Spleen (tissue), 11 donors: ENCODE results near the gene RPS6KA2. TPM values are rescaled to one million over a fixed set of nuclear protein-coding genes. Genes with fewer than 3 reads are reported as not detected.

Source experiments
- DNase-seq: peaks from one replicate; pipeline ENCODE4 v3.0.0-alpha.2; 2020
- H3K27ac ChIP-seq, 8 donors: fragments of 200-600 bp; sonication (generic) in 7 of 8; 1 replicate in 4 of 8; 2 replicates in 4 of 8; pipeline versions ENCODE4 v1.5.0 to v1.8.0; 2016 to 2021; ENCODE audit warnings: inconsistent platforms in 4 of 8, mild to moderate bottlenecking in 4 of 8, moderate library complexity in 1 of 8
- H3K27me3 ChIP-seq, 7 donors: fragments of 200-600 bp; sonication (generic) in 6 of 7; replicated peaks in 1 of 7; 1 replicate in 4 of 7; 2 replicates in 3 of 7; pipeline versions ENCODE4 v1.5.0 to v1.8.0; 2016 to 2021; ENCODE audit warnings: inconsistent platforms in 3 of 7, mild to moderate bottlenecking in 1 of 7
- H3K36me3 ChIP-seq, 6 donors: fragments of 200-600 bp; sonication (generic) in 5 of 6; 1 replicate in 4 of 6; 2 replicates in 2 of 6; pipeline versions ENCODE4 v1.5.0 to v1.8.0; 2016 to 2021; ENCODE audit warnings: inconsistent platforms in 2 of 6
- H3K4me1 ChIP-seq, 6 donors: fragments of 200-600 bp; sonication (generic) in 5 of 6; 1 replicate in 3 of 6; 2 replicates in 3 of 6; pipeline versions ENCODE4 v1.5.0 to v1.8.0; 2016 to 2021; ENCODE audit warnings: inconsistent platforms in 3 of 6
- H3K4me3 ChIP-seq, 8 donors: fragments of 200-600 bp; sonication (generic) in 7 of 8; 1 replicate in 4 of 8; 2 replicates in 4 of 8; pipeline versions ENCODE4 v1.5.0 to v1.8.0; 2016 to 2021; ENCODE audit warnings: inconsistent platforms in 4 of 8, mild to moderate bottlenecking in 4 of 8, moderate library complexity in 2 of 8
- H3K9me3 ChIP-seq, 8 donors: fragments of 200-600 bp; sonication (generic) in 7 of 8; 1 replicate in 4 of 8; 2 replicates in 4 of 8; pipeline versions ENCODE4 v1.5.0 to v1.8.0; 2016 to 2021; ENCODE audit warnings: inconsistent platforms in 4 of 8
- CTCF ChIP-seq, 11 experiments: fragments of 200-600 bp in 7 of 11; fragments of 450-650 bp in 4 of 11; sonication (generic) in 4 of 11; IDR thresholded peaks in 8 of 11; conservative IDR thresholded peaks in 3 of 11; 1 replicate in 7 of 11; 2 replicates in 4 of 11; pipeline versions ENCODE4 v1.4.0 to v1.8.0; 2016 to 2021; ENCODE audit warnings: antibody characterized with exemption in 11 of 11, inconsistent platforms in 4 of 11, mild to moderate bottlenecking in 1 of 11
- POLR2A ChIP-seq, 3 donors: fragments of 450-650 bp; IDR thresholded peaks; one replicate each; pipeline ENCODE4 v1.5.1; 2017; ENCODE audit warnings: antibody characterized with exemption in 3 of 3, mild to moderate bottlenecking in 1 of 3
- POLR2AphosphoS5 ChIP-seq, 3 donors: sonication (generic); formaldehyde crosslinking; IDR thresholded peaks; one replicate each; pipeline ENCODE4 v1.5.1; 2017; ENCODE audit warnings: antibody characterized with exemption in 3 of 3
- WGBS, 5 donors: extraction: QIAGEN DNeasy Blood & Tissue Kit in 3 of 5; methylation state at CpG; one replicate each; pipeline versions ENCODE4 v1.1.5 to v1.1.7; 2013 to 2018; 5-methylcytosine and 5-hydroxymethylcytosine counted together
- intact Hi-C: fragments of 100-400 bp; cut with DNase I; formaldehyde crosslinking; loops from one replicate; pipeline ENCODE4 v1.15.0; 2023; ENCODE audit warnings: low total_unique reads
- polyA plus RNA-seq, 3 donors: library from polyadenylated mRNA; stranded (reverse); fragments of 200-250 nt; gene quantifications; one replicate each; pipeline ENCODE4 v1.2.1, GENCODE V29; 2013
- total RNA-seq, 7 donors: library from RNA; depleted of rRNA in 3 of 7; stranded (reverse); fragments of >200 nt in 3 of 7; fragmentation: NEBNext Ultra II Directional in 4 of 7; extraction: Animal tissue kit (Norgen Biotek cat#: 25700) in 4 of 7; gene quantifications; one replicate each; pipeline versions ENCODE4 v1.1.0 to v1.2.1, GENCODE V29; 2016 to 2021
- donor health status: healthy with polysubstance abuse.
- donor health status: DM: no; HTN: no; CAD: no; lungs with moderate emphysema.
- donor health status: DM: no; HTN: no; CAD: no.
- donor health status: Bipolar disorder and iron deficiency.
- donor health status: healthy.
- donor health status: DM: no; HTN: no; CAD: no.
- donor health status: DM: yes; HTN: yes; CAD: no.

RPS6KA2 gene
- total and polyA plus RNA-seq, 10 donors: 7.6 to 123 (median 58.1) TPM

DNA sequence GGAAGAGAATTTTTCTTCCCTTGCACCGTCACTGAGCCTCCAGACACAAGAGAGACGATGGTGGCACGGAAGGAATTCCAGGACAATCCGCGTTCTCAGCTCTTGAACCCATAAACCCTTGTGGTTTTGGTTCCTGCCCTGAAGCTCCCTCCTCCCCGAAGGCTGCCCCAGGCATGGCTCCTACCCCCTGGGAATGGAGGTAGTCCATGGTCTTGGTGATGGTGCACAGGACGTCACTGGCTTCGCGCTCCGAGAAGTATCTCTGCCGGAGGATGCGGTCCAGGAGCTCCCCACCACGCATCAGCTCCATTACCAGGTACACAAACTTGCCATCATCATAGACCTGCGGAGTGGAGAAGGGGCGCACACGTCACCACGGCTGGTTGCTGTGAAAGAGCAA lies 196.8 kb downstream of the RPS6KA2 start:
- TF ChIP-seq POLR2A (IDR thresholded peaks at IDR 0.05) (no peak), POLR2AphosphoS5 (IDR thresholded peaks at IDR 0.05) (no peak), CTCF (IDR thresholded peaks at IDR 0.05 in 8 of 11, conservative IDR thresholded peaks at IDR 0.05 in 3 of 11) (no peak)
- DNase-seq: no peak
- no peak overlapping the region for H3K27ac ChIP-seq
- H3K9me3 ChIP-seq: peaks cover 0 to 9% (median 0%) of the 10 kb centered on the region in 8 donors
- H3K4me3 ChIP-seq: no peak overlapping the region
- WGBS, 5 donors: 94 to 97% (median 95%) methylated on average over 17 of the region's 17 CpGs
- intact Hi-C loops: no loop called here
- H3K36me3 ChIP-seq: peaks cover 4 to 47% (median 21%) of the 10 kb centered on the region in 6 donors
- no peaks in the 10 kb centered on the region for H3K27me3 ChIP-seq
- peaks cover 0 to 1% (median under 1%) of the 10 kb centered on the region in 6 donors for H3K4me1 ChIP-seq

DNA sequence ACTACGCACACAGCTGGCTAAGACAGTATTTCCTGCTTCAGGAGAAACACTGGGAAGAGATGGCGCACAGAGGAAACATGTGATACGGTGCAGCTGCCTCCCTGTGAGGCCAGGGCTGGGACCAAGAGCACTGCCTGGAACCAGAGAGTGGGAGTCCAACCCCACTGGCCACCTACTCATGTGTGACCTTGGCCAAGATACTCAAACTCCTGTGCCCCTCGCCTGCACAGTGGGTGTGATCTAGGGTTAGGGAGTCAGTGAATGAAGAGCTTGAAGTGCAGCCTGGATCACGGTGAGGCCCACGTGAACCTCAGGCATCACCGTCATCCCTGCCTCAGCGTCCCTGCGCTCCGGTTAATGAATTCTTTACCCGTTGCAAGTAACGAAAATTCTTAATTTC lies 202.6 kb downstream of the RPS6KA2 start:
- peaks cover 0 to 65% (median 22%) of the 10 kb centered on the region in 6 donors for H3K36me3 ChIP-seq
- WGBS, 5 donors: 87 to 94% (median 92%) methylated on average over 12 of the region's 12 CpGs
- no peak for DNase-seq
- H3K4me1 ChIP-seq: peaks cover 0 to 16% (median 9%) of the 10 kb centered on the region in 6 donors
- intact Hi-C loops: no loop called here
- no peaks in the 10 kb centered on the region for H3K27me3 ChIP-seq
- no peak overlapping the region for H3K27ac ChIP-seq
- no peak overlapping the region for H3K4me3 ChIP-seq
- TF ChIP-seq POLR2A (IDR thresholded peaks at IDR 0.05): no peak
- no peak for TF ChIP-seq CTCF (IDR thresholded peaks at IDR 0.05 in 8 of 11, conservative IDR thresholded peaks at IDR 0.05 in 3 of 11)
- TF ChIP-seq POLR2AphosphoS5 (IDR thresholded peaks at IDR 0.05): no peak
- H3K9me3 ChIP-seq: peaks cover 0 to 6% (median 0%) of the 10 kb centered on the region in 8 donors

- WGBS, 5 donors: 85 to 94% (median 90%) methylated on average over 7 of the region's 7 CpGs
- Histone ChIP-seq H3K4me1 (peaks cover 0 to 22% (median 11%) of the 10 kb centered on the region in 6 donors), H3K9me3 (peaks cover 0 to 3% (median 0%) of the 10 kb centered on the region in 8 donors), H3K27me3 (no peaks in the 10 kb centered on the region), H3K27ac (no peak overlapping the region), H3K4me3 (no peak overlapping the region), H3K36me3 (peaks cover 0 to 65% (median 25%) of the 10 kb centered on the region in 6 donors)
- DNase-seq: no peak
- no peak for TF ChIP-seq CTCF (IDR thresholded peaks at IDR 0.05 in 8 of 11, conservative IDR thresholded peaks at IDR 0.05 in 3 of 11)
- TF ChIP-seq POLR2A (IDR thresholded peaks at IDR 0.05): no peak
- no peak for TF ChIP-seq POLR2AphosphoS5 (IDR thresholded peaks at IDR 0.05)
- intact Hi-C loops: no loop called here
These were observed 203.3 kb downstream of the RPS6KA2 start for GRCh38 chr6:166423781-166424180.

- WGBS, 5 donors: 92 to 96% (median 93%) methylated on average over 22 of the region's 22 CpGs
- Histone ChIP-seq H3K4me1 (peaks cover 0 to 28% (median 13%) of the 10 kb centered on the region in 6 donors), H3K27me3 (no peaks in the 10 kb centered on the region), H3K4me3 (no peak overlapping the region), H3K36me3 (peaks cover 0 to 71% (median 26%) of the 10 kb centered on the region in 6 donors), H3K27ac (no peak overlapping the region), H3K9me3 (peaks cover 0 to 3% (median 0%) of the 10 kb centered on the region in 8 donors)
- intact Hi-C loops: no loop called here
- TF ChIP-seq POLR2A (IDR thresholded peaks at IDR 0.05) (no peak), POLR2AphosphoS5 (IDR thresholded peaks at IDR 0.05) (no peak), CTCF (IDR thresholded peaks at IDR 0.05 in 8 of 11, conservative IDR thresholded peaks at IDR 0.05 in 3 of 11) (no peak)
- DNase-seq: no peak
These were observed 203.9 kb downstream of the RPS6KA2 start for GRCh38 chr6:166423051-166423745.
